HCT116 (cell line): ENCODE data around the gene RAD50. TPM values are rescaled to one million over a fixed set of nuclear protein-coding genes. Genes with fewer than 3 reads are reported as not detected.

ENCODE experiments used
- ATAC-seq: fragments of 200-7000 bp; cut with Tn5 transposase; 2 replicates; pipeline ENCODE4 v1.9.1; 2020; ENCODE audit warnings: mild to moderate bottlenecking, moderate library complexity
- BruUV-seq: library from RNA; stranded (reverse); fragments of 400-500 nt; replicated peaks from 2 replicates; lab custom pipeline; 2021; lab: Mats Ljungman, UMichigan
- CTCF ChIA-PET: fragments of 300-600 bp; sonication (Branson Sonifier 250); formaldehyde crosslinking; loops from one replicate; lab custom pipeline; 2021; ENCODE audit warnings: antibody characterized with exemption; lab: Charles Lee
- POLR2A ChIA-PET: fragments of 300-600, 350-600 bp; sonication (Branson Sonifier 250); formaldehyde crosslinking; loops from one replicate; lab custom pipeline; 2021; ENCODE audit warnings: antibody characterized with exemption; lab: Charles Lee
- RAD21 ChIA-PET, 2 experiments: fragments of 300-600 bp; sonication (Branson Sonifier 250); formaldehyde crosslinking; loops; one replicate each; lab custom pipeline; 2023; ENCODE audit warnings: low total read pairs in 2 of 2; ENCODE audit not compliant: uncharacterized antibody in 2 of 2, unreplicated experiment in 2 of 2, low non-redundant PET in 1 of 2; lab: Charles Lee
- DNase-seq: peaks from one replicate; pipeline ENCODE4 v3.0.0-alpha.2; 2010; ENCODE audit warnings: low read depth, low spot score
- H2AFZ ChIP-seq: fragments of 200-600 bp; shearing (Covaris generic), sonication (generic); 2 replicates; pipeline ENCODE4 v1.6.1; 2017; ENCODE audit warnings: low read depth, mixed run types, mixed read lengths, antibody characterized with exemption, low read length; ENCODE audit not compliant: poor library complexity, severe bottlenecking
- H3K27ac ChIP-seq: 2 replicates; pipeline ENCODE4 v1.5.1; 2012; ENCODE audit warnings: low read depth, low read length
- H3K27me3 ChIP-seq: fragments of 200-600 bp; sonication (generic); 2 replicates; pipeline ENCODE4 v1.6.1; 2016; ENCODE audit warnings: mixed run types, low read length, mixed read lengths; ENCODE audit not compliant: insufficient read depth
- H3K36me3 ChIP-seq, 2 experiments: fragments of 200-500 bp in 1 of 2; fragments of 200-600 bp in 1 of 2; sonication (Bioruptor generic) in 1 of 2; sonication (generic) in 1 of 2; 2 replicates each; pipeline versions ENCODE4 v1.5.1 to v1.6.1; 2014 to 2016; ENCODE audit warnings: low read length in 2 of 2, inconsistent platforms in 1 of 2, mixed read lengths in 1 of 2, mixed run types in 1 of 2; ENCODE audit not compliant: insufficient read depth in 2 of 2, control insufficient read depth in 1 of 2
- H3K4me1 ChIP-seq, 2 experiments: fragments of 200-600 bp in 1 of 2; sonication (generic) in 1 of 2; 2 replicates each; pipeline versions ENCODE4 v1.5.1 to v1.6.1; 2012 to 2017; ENCODE audit warnings: low read length in 2 of 2, inconsistent platforms in 1 of 2, mild to moderate bottlenecking in 1 of 2, mixed read lengths in 1 of 2, mixed run types in 1 of 2, moderate library complexity in 1 of 2; ENCODE audit not compliant: insufficient read depth in 2 of 2, control insufficient read depth in 1 of 2
- H3K4me2 ChIP-seq: fragments of 200-600 bp; sonication (generic); 2 replicates; pipeline ENCODE4 v1.6.1; 2017; ENCODE audit warnings: mixed run types, low read length, mixed read lengths
- H3K4me3 ChIP-seq, 2 experiments: fragments of 200-600 bp in 1 of 2; sonication (generic) in 1 of 2; replicated peaks in 1 of 2; 2 replicates each; pipeline ENCODE4 v1.5.1; 2011 to 2016; ENCODE audit warnings: low read length in 2 of 2, control low read depth in 1 of 2, low read depth in 1 of 2, mild to moderate bottlenecking in 1 of 2, mixed read lengths in 1 of 2, mixed run types in 1 of 2
- H3K79me2 ChIP-seq: fragments of 200-600 bp; sonication (generic); 2 replicates; pipeline ENCODE4 v1.6.1; 2017; ENCODE audit warnings: mild to moderate bottlenecking, mixed run types, low read length, moderate library complexity, mixed read lengths; ENCODE audit not compliant: insufficient read depth
- H3K9ac ChIP-seq: fragments of 200-600 bp; sonication (generic); 2 replicates; pipeline ENCODE4 v1.6.1; 2016; ENCODE audit warnings: low read length, mixed read lengths
- H3K9me2 ChIP-seq: fragments of 200-600 bp; sonication (generic), shearing (Covaris generic); 2 replicates; pipeline ENCODE4 v1.6.1; 2017; ENCODE audit warnings: mixed run types, mild to moderate bottlenecking, moderate library complexity; ENCODE audit not compliant: insufficient read depth
- H3K9me3 ChIP-seq, 2 experiments: fragments of 200-500 bp in 1 of 2; fragments of 200-600 bp in 1 of 2; sonication (Bioruptor generic) in 1 of 2; sonication (generic) in 1 of 2; 2 replicates each; pipeline ENCODE4 v1.6.1; 2014 to 2017; ENCODE audit warnings: low read length in 2 of 2, mixed read lengths in 2 of 2, inconsistent platforms in 1 of 2, low read depth in 1 of 2, mild to moderate bottlenecking in 1 of 2, mixed run types in 1 of 2, moderate library complexity in 1 of 2; ENCODE audit not compliant: control insufficient read depth in 1 of 2, insufficient read depth in 1 of 2
- H4K20me1 ChIP-seq: fragments of 200-600 bp; sonication (generic), shearing (Covaris generic); 2 replicates; pipeline ENCODE4 v1.6.1; 2017; ENCODE audit warnings: mixed run types, mild to moderate bottlenecking, moderate library complexity; ENCODE audit not compliant: insufficient read depth
- POLR2A ChIP-seq: IDR thresholded peaks from 2 replicates; pipeline ENCODE4 v1.7.0; 2011; ENCODE audit warnings: borderline replicate concordance; ENCODE audit not compliant: insufficient read depth, insufficient read length; ENCODE audit errors: extremely low read depth
- TCF7L2 ChIP-seq: IDR thresholded peaks from 2 replicates; pipeline ENCODE4 v1.7.0; 2011; ENCODE audit warnings: borderline replicate concordance, inconsistent platforms; ENCODE audit not compliant: insufficient read depth, insufficient read length; ENCODE audit errors: extremely low read depth
- YY1 ChIP-seq: IDR thresholded peaks from 2 replicates; pipeline ENCODE4 v1.6.1; 2011; ENCODE audit warnings: low read length, low read depth, moderate library complexity, mild to moderate bottlenecking; ENCODE audit not compliant: insufficient replicate concordance; ENCODE audit errors: extremely low read depth
- ZBTB33 ChIP-seq: IDR thresholded peaks from 2 replicates; pipeline ENCODE4 v1.6.1; 2011; ENCODE audit warnings: mild to moderate bottlenecking, low read length, moderate library complexity; ENCODE audit not compliant: insufficient replicate concordance; ENCODE audit errors: extremely low read depth
- intact Hi-C: fragments of 100-400 bp; cut with micrococcal nuclease; formaldehyde crosslinking; loops from 2 replicates; pipeline ENCODE4 v1.10.0; 2022
- total RNA-seq: library from RNA; stranded (reverse); gene quantifications from one replicate; pipeline ENCODE4 v1.2.1, GENCODE V29; 2021; ENCODE audit not compliant: unreplicated experiment
- TF ChIP-seq, protein P1 (sequence below): IDR thresholded peaks from 2 replicates; pipeline ENCODE4 v1.6.1; 2012; ENCODE audit warnings: low read depth
- TF ChIP-seq, protein P2 (sequence below): IDR thresholded peaks from 2 replicates; pipeline ENCODE4 v1.6.1; 2012

RAD50 gene
- total RNA-seq, 1 experiment from 2014 or later: 43.6 TPM

DNA sequence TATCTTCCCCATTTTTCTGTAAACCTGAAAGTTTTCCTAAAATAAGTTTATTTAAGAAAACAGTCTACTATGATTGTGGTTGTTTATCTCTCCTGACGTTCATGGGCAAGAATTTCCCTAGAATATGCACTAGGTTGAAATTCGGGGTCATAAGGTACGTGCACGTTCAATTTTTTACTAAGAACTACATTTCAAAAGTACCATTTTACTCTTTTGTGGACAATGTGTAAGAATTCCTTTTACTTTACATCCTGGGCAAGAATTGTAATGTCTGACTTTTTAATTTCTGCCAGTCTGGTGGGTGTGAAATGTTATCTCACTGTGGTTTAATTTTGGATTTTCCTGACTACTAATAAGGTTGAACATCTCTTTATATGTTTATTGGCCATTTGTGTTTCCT lies 25.8 kb upstream of the RAD50 start:
- peaks cover 24% of the 10 kb centered on the region for H3K27me3 ChIP-seq
- ChIA-PET CTCF (interaction anchor here (0.7 kb wide), 1 partner anchor 350 kb away, joined by 3 read pairs; no protein-coding TSS in a partner anchor), RAD21 (no interaction called here), POLR2A (no interaction called here)
- no peak overlapping the region for H3K9ac ChIP-seq
- H3K4me1 ChIP-seq: peaks cover 0 to 9% of the 10 kb centered on the region in 2 experiments; a peak in 1 of 4 replicates
- H4K20me1 ChIP-seq: no peaks in the 10 kb centered on the region
- no peak overlapping the region for H3K4me3 ChIP-seq
- no peaks in the 10 kb centered on the region for H3K79me2 ChIP-seq
- ATAC-seq (no peak), DNase-seq (no peak)
- H3K9me2 ChIP-seq: no peaks in the 10 kb centered on the region
- no peaks in the 10 kb centered on the region for H3K9me3 ChIP-seq
- H3K4me2 ChIP-seq: no peak overlapping the region
- H3K36me3 ChIP-seq: no peaks in the 10 kb centered on the region
- no TSS peak for BruUV-seq
- no peak overlapping the region for H2AFZ ChIP-seq
- TF ChIP-seq, protein P1, sequence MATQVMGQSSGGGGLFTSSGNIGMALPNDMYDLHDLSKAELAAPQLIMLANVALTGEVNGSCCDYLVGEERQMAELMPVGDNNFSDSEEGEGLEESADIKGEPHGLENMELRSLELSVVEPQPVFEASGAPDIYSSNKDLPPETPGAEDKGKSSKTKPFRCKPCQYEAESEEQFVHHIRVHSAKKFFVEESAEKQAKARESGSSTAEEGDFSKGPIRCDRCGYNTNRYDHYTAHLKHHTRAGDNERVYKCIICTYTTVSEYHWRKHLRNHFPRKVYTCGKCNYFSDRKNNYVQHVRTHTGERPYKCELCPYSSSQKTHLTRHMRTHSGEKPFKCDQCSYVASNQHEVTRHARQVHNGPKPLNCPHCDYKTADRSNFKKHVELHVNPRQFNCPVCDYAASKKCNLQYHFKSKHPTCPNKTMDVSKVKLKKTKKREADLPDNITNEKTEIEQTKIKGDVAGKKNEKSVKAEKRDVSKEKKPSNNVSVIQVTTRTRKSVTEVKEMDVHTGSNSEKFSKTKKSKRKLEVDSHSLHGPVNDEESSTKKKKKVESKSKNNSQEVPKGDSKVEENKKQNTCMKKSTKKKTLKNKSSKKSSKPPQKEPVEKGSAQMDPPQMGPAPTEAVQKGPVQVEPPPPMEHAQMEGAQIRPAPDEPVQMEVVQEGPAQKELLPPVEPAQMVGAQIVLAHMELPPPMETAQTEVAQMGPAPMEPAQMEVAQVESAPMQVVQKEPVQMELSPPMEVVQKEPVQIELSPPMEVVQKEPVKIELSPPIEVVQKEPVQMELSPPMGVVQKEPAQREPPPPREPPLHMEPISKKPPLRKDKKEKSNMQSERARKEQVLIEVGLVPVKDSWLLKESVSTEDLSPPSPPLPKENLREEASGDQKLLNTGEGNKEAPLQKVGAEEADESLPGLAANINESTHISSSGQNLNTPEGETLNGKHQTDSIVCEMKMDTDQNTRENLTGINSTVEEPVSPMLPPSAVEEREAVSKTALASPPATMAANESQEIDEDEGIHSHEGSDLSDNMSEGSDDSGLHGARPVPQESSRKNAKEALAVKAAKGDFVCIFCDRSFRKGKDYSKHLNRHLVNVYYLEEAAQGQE: no peak
- no peak for TF ChIP-seq POLR2A
- TF ChIP-seq ZBTB33: no peak
- TF ChIP-seq, protein P2, sequence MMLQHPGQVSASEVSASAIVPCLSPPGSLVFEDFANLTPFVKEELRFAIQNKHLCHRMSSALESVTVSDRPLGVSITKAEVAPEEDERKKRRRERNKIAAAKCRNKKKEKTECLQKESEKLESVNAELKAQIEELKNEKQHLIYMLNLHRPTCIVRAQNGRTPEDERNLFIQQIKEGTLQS: no peak
- TF ChIP-seq YY1: no peak
- no peak for TF ChIP-seq TCF7L2
- H3K27ac ChIP-seq: no peak overlapping the region
- intact Hi-C loops: no loop called here
